B cell (primary cell): Measurements from ENCODE around the gene SESN3.

Experiments
- CTCF ChIP-seq: fragments of 200-600 bp; IDR thresholded peaks from one replicate; pipeline ENCODE4 v1.8.0; 2022; ENCODE audit warnings: antibody characterized with exemption, mild to moderate bottlenecking
- EZH2 ChIP-seq: IDR thresholded peaks from 2 replicates; pipeline ENCODE4 v1.6.1; 2012; ENCODE audit warnings: borderline replicate concordance, low read depth, mild to moderate bottlenecking, moderate library complexity, low read length; ENCODE audit not compliant: insufficient read depth, poor library complexity, severe bottlenecking

- TF ChIP-seq CTCF (no peak), EZH2 (no peak)
Observed at GRCh38 chr11:95166781-95167180, 64.2 kb downstream of the SESN3 start.
